GM12878 (cell line): ENCODE data around the gene CDC42SE2. TPM values are rescaled to one million over a fixed set of nuclear protein-coding genes. Genes with fewer than 3 reads are reported as not detected.

Experiments used
- CREB1 ChIP-seq: IDR thresholded peaks from 2 replicates; pipeline ENCODE4 v1.6.1; 2012; ENCODE audit warnings: low read depth, mild to moderate bottlenecking, inconsistent platforms
- ETV6 ChIP-seq, 2 experiments: fragments of 450-650 bp in 1 of 2; IDR thresholded peaks in 1 of 2; conservative IDR thresholded peaks in 1 of 2; 2 replicates each; pipeline ENCODE4 v1.6.1; 2014; ENCODE audit warnings: antibody characterized with exemption in 1 of 2, borderline replicate concordance in 1 of 2, low read depth in 1 of 2, mild to moderate bottlenecking in 1 of 2, moderate library complexity in 1 of 2
- HDAC6 ChIP-seq: fragments of 200-600 bp; sonication (generic); IDR thresholded peaks from one replicate; pipeline ENCODE4 v1.8.0; 2017; ENCODE audit warnings: antibody characterized with exemption; ENCODE audit not compliant: unreplicated experiment
- MTA2 ChIP-seq: fragments of 450-650 bp; IDR thresholded peaks from 2 replicates; pipeline ENCODE4 v1.6.1; 2016; ENCODE audit warnings: low read depth, mild to moderate bottlenecking, moderate library complexity
- MYB ChIP-seq: fragments of 150-350 bp; IDR thresholded peaks from 2 replicates; pipeline ENCODE4 v1.6.1; 2014; ENCODE audit warnings: mild to moderate bottlenecking, low read depth, low read length, borderline replicate concordance
- NR2C2 ChIP-seq: IDR thresholded peaks from 2 replicates; pipeline ENCODE4 v1.6.1; 2011; ENCODE audit warnings: borderline replicate concordance, low read depth; ENCODE audit not compliant: control insufficient read depth, insufficient read length
- POLR2A ChIP-seq: IDR thresholded peaks from 2 replicates; pipeline ENCODE4 v1.6.1; 2011; ENCODE audit warnings: low read depth, mild to moderate bottlenecking, low read length
- ZNF24 ChIP-seq: fragments of 450-650 bp; IDR thresholded peaks from 2 replicates; pipeline ENCODE4 v1.6.1; 2017; ENCODE audit warnings: antibody characterized with exemption, mild to moderate bottlenecking
- polyA plus RNA-seq, 11 experiments: library from polyadenylated mRNA; depleted of rRNA in 4 of 11; unstranded in 6 of 11; stranded (reverse) in 5 of 11; fragments of >200 nt; fragmentation: Nextera tagmentation in 4 of 11; fragmentation: Illumina TruSeq in 1 of 11; extraction: Ambion mirVana in 4 of 11; extraction: Trizol in 1 of 11; gene quantifications; 1 replicate in 1 of 11; 2 replicates in 10 of 11; pipeline versions ENCODE4 v1.2.1 to v1.2.3, GENCODE V29; 2011 to 2016; ENCODE audit warnings: inconsistent platforms in 2 of 11, missing spikeins in 2 of 11, low read depth in 1 of 11
- total RNA-seq, 4 experiments: library from RNA; depleted of rRNA in 3 of 4; stranded (reverse); fragments of >200 nt in 3 of 4; fragmentation: Illumina TruSeq in 1 of 4; extraction: Trizol in 1 of 4; gene quantifications; 2 replicates each; pipeline versions ENCODE4 v1.2.1 to v1.2.3, GENCODE V29; 2013 to 2021
- TF ChIP-seq, protein P1 (sequence below): fragments of 450-650 bp; formaldehyde crosslinking; IDR thresholded peaks from 2 replicates; pipeline ENCODE4 v1.4.0; 2022; ENCODE audit warnings: mild to moderate bottlenecking, moderate library complexity
- TF ChIP-seq, protein P2 (sequence below), 3 experiments: IDR thresholded peaks in 2 of 3; conservative IDR thresholded peaks in 1 of 3; 2 replicates each; pipeline ENCODE4 v1.5.1; 2011; ENCODE audit warnings: low read depth in 3 of 3, low read length in 3 of 3, mild to moderate bottlenecking in 3 of 3, control low read depth in 2 of 3, moderate library complexity in 2 of 3, inconsistent platforms in 1 of 3, mixed read lengths in 1 of 3; ENCODE audit not compliant: control insufficient read depth in 2 of 3, insufficient read depth in 1 of 3; ENCODE audit errors: extremely low read depth in 1 of 3

Gene CDC42SE2
- total and polyA plus RNA-seq, 10 of the 15 experiments (the other 5 are each of a cell fraction or from before 2014, with no cell fraction given), result 57.0 to 148 (median 80.3) TPM

DNA sequence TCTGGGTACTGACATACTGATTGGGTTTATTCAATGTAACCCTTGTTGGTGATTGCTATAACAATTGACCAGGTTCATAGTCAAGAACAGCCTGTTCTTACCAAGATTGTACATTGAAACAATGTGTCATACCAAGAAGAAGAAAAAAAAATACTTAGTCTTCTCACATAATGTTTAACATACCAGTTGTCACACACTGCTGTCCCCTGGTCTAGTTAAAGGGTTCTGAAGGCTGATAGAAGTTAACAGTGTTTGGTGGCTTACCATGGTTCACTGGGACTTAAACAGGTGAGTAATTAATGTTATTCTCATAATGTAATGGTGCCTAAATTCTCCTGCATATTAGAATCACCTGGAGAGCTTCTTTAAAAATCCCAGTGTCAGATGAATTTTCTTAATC lies 18.5 kb upstream of the CDC42SE2 start (continued):
- TF ChIP-seq, protein P1, sequence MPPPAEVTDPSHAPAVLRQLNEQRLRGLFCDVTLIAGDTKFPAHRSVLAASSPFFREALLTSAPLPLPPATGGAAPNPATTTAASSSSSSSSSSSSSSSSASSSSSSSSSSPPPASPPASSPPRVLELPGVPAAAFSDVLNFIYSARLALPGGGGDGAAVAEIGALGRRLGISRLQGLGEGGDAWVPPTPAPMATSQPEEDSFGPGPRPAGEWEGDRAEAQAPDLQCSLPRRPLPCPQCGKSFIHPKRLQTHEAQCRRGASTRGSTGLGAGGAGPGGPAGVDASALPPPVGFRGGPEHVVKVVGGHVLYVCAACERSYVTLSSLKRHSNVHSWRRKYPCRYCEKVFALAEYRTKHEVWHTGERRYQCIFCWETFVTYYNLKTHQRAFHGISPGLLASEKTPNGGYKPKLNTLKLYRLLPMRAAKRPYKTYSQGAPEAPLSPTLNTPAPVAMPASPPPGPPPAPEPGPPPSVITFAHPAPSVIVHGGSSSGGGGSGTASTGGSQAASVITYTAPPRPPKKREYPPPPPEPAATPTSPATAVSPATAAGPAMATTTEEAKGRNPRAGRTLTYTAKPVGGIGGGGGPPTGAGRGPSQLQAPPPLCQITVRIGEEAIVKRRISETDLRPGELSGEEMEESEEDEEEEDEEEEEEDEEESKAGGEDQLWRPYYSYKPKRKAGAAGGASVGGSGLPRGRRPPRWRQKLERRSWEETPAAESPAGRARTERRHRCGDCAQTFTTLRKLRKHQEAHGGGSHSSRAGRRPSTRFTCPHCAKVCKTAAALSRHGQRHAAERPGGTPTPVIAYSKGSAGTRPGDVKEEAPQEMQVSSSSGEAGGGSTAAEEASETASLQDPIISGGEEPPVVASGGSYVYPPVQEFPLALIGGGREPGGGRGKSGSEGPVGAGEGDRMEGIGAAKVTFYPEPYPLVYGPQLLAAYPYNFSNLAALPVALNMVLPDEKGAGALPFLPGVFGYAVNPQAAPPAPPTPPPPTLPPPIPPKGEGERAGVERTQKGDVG (CRISPR knock-in tag), result no peak
- TF ChIP-seq, protein P2, sequence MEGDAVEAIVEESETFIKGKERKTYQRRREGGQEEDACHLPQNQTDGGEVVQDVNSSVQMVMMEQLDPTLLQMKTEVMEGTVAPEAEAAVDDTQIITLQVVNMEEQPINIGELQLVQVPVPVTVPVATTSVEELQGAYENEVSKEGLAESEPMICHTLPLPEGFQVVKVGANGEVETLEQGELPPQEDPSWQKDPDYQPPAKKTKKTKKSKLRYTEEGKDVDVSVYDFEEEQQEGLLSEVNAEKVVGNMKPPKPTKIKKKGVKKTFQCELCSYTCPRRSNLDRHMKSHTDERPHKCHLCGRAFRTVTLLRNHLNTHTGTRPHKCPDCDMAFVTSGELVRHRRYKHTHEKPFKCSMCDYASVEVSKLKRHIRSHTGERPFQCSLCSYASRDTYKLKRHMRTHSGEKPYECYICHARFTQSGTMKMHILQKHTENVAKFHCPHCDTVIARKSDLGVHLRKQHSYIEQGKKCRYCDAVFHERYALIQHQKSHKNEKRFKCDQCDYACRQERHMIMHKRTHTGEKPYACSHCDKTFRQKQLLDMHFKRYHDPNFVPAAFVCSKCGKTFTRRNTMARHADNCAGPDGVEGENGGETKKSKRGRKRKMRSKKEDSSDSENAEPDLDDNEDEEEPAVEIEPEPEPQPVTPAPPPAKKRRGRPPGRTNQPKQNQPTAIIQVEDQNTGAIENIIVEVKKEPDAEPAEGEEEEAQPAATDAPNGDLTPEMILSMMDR (IDR thresholded peaks at IDR 0.05 in 2 of 3, conservative IDR thresholded peaks at IDR 0.05 in 1 of 3; ENCODE audit: control insufficient read depth in 2 of 3, extremely low read depth in 1 of 3, insufficient read depth in 1 of 3, low read depth in 3 of 3, low read length in 3 of 3), result no peak
- TF ChIP-seq MTA2 (no peak), MYB (no peak), ETV6 (conservative IDR thresholded peaks at IDR 0.05 in 1 of 2, IDR thresholded peaks at IDR 0.05 in 1 of 2; ENCODE audit: borderline replicate concordance in 1 of 2, low read depth in 1 of 2) (no peak), CREB1 (no peak), POLR2A (no peak), NR2C2 (no peak), HDAC6 (no peak), ZNF24 (no peak)
